ENCODE data around the gene OARD1. TPM values are rescaled to one million over a fixed set of nuclear protein-coding genes. Genes with fewer than 3 reads are reported as not detected.
A peak's percentile ranks its signal among the peaks of the same experiment; 100 is the strongest.

The OARD1 gene
- total and polyA plus RNA-seq, 2 experiments from 2014 or later: 31.2 to 46.4 TPM

DNA sequence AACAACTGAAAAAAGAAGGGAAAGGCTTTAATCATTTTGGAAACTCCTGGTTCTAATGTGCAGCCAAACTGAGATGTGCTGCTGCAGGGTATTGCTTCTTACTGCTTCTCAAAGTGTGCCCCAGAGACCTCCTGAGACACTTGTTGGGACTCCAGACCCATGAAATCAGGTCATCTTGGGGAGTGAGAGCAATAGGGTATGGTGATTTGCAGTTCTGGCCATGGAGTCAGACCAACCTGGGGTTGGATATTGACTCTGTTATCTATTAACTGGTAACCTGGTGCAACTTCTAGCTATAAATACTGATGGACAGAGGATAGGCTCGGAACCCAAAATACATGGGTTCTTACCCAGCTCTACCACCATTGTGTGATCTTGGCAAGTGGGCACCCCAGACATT is 26.1 kb downstream of the OARD1 start:
- peak overlapping the region; percentile 62 for H3K27ac ChIP-seq
- no peaks in the 10 kb centered on the region for H3K9me3 ChIP-seq (ENCODE audit: low read depth)
- H3K36me3 ChIP-seq (replicated peaks; ENCODE audit: insufficient read depth, low read depth): no peaks in the 10 kb centered on the region
- H4K20me1 ChIP-seq (ENCODE audit: insufficient read depth, poor library complexity, severe bottlenecking): no peaks in the 10 kb centered on the region
- H2AFZ ChIP-seq: no peak overlapping the region
- H3K79me2 ChIP-seq: no peaks in the 10 kb centered on the region
- peak overlapping the region; percentile 33 for H3K4me2 ChIP-seq
- no peak overlapping the region for H3K4me3 ChIP-seq
- H3K4me1 ChIP-seq (ENCODE audit: insufficient read depth): peaks cover 64% of the 10 kb centered on the region
- 71% methylated on average over 1 of the region's 1 CpG for WGBS (ENCODE audit: low lambda C conversion rate, missing lambda C conversion rate)
- H3K27me3 ChIP-seq: no peaks in the 10 kb centered on the region
- H3K9me2 ChIP-seq (replicated peaks; ENCODE audit: insufficient read depth): no peaks in the 10 kb centered on the region
- no peak for TF ChIP-seq EZH2 (IDR thresholded peaks at IDR 0.05; ENCODE audit: borderline replicate concordance)
- TF ChIP-seq, protein P1, sequence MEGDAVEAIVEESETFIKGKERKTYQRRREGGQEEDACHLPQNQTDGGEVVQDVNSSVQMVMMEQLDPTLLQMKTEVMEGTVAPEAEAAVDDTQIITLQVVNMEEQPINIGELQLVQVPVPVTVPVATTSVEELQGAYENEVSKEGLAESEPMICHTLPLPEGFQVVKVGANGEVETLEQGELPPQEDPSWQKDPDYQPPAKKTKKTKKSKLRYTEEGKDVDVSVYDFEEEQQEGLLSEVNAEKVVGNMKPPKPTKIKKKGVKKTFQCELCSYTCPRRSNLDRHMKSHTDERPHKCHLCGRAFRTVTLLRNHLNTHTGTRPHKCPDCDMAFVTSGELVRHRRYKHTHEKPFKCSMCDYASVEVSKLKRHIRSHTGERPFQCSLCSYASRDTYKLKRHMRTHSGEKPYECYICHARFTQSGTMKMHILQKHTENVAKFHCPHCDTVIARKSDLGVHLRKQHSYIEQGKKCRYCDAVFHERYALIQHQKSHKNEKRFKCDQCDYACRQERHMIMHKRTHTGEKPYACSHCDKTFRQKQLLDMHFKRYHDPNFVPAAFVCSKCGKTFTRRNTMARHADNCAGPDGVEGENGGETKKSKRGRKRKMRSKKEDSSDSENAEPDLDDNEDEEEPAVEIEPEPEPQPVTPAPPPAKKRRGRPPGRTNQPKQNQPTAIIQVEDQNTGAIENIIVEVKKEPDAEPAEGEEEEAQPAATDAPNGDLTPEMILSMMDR (IDR thresholded peaks at IDR 0.05; ENCODE audit: poor library complexity): no peak
- no peak for TF ChIP-seq EZH2phosphoT487 (IDR thresholded peaks at IDR 0.05; ENCODE audit: low read depth, severe bottlenecking, unreplicated experiment)
- no peak for DNase-seq (ENCODE audit: low spot score)

DNA sequence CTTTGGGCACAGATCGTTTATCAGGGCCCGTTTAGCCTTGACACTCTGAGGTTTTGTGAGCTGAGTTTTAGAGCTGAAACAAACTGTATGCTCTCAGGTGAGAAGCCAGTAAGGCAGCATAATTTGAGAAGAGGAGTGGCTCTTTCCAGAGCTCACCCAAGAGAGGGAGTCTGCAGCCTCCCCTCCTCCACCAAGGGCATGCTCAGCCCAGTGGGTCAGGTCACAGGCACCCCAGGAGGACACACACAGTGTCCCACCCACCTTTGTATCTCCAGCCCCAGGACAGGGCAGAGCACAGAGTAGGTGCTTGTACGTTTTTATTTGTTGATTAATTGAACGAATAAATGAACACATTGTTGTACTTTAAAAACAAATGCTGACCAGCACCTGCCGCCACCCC is 26.5 kb downstream of the OARD1 start:
- 63% methylated on average over 5 of the region's 5 CpGs for WGBS (ENCODE audit: low lambda C conversion rate, missing lambda C conversion rate)
- no peaks in the 10 kb centered on the region for H3K36me3 ChIP-seq (replicated peaks; ENCODE audit: insufficient read depth, low read depth)

DNA sequence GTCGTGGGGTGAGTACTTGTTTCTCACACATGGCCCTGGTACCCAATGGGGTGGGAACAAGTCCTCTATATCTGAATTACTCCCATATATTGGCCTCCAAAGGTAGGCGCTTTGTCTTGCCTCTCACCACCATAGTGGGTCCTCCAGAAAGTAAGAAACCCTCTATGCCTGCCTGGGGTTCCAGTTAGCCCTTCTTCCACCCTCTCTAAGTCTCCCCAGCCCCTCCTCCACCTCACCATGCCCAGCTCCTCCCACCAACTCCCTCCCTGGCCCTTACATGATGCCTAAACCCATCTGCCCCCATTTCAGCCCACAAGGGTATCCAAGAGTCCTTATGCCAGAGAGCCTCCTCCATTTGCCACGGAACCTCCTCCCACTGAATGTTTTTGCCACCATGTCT is 29.0 kb downstream of the OARD1 start:
- Histone ChIP-seq H3K27ac (no peak overlapping the region), H3K4me1 (ENCODE audit: insufficient read depth) (peaks cover 49% of the 10 kb centered on the region), H3K79me2 (peaks cover under 1% of the 10 kb centered on the region), H4K20me1 (ENCODE audit: insufficient read depth, poor library complexity, severe bottlenecking) (no peaks in the 10 kb centered on the region), H3K9me3 (ENCODE audit: low read depth) (no peaks in the 10 kb centered on the region), H3K9me2 (replicated peaks; ENCODE audit: insufficient read depth) (no peaks in the 10 kb centered on the region), H2AFZ (no peak overlapping the region), H3K36me3 (replicated peaks; ENCODE audit: insufficient read depth, low read depth) (no peaks in the 10 kb centered on the region), H3K4me3 (no peak overlapping the region), H3K27me3 (no peaks in the 10 kb centered on the region), H3K4me2 (no peak overlapping the region)
- TF ChIP-seq EZH2phosphoT487 (IDR thresholded peaks at IDR 0.05; ENCODE audit: low read depth, severe bottlenecking, unreplicated experiment) (no peak), EZH2 (IDR thresholded peaks at IDR 0.05; ENCODE audit: borderline replicate concordance) (no peak)
- TF ChIP-seq, protein P1 (IDR thresholded peaks at IDR 0.05; ENCODE audit: poor library complexity): no peak
- 85% methylated on average over 3 of the region's 3 CpGs for WGBS (ENCODE audit: low lambda C conversion rate, missing lambda C conversion rate)
- DNase-seq (ENCODE audit: low spot score): no peak

More for the DNA sequence above, 26.5 kb downstream of the OARD1 start:
- DNase-seq (ENCODE audit: low spot score): no peak
- Histone ChIP-seq H3K4me2 (peak overlapping the region; percentile 33), H4K20me1 (ENCODE audit: insufficient read depth, poor library complexity, severe bottlenecking) (no peaks in the 10 kb centered on the region), H3K79me2 (no peaks in the 10 kb centered on the region), H2AFZ (no peak overlapping the region), H3K27ac (peak overlapping the region; percentile 58), H3K4me3 (no peak overlapping the region), H3K4me1 (ENCODE audit: insufficient read depth) (peaks cover 64% of the 10 kb centered on the region), H3K9me2 (replicated peaks; ENCODE audit: insufficient read depth) (no peaks in the 10 kb centered on the region), H3K9me3 (ENCODE audit: low read depth) (no peaks in the 10 kb centered on the region), H3K27me3 (no peaks in the 10 kb centered on the region)
- TF ChIP-seq EZH2phosphoT487 (IDR thresholded peaks at IDR 0.05; ENCODE audit: low read depth, severe bottlenecking, unreplicated experiment) (no peak), EZH2 (IDR thresholded peaks at IDR 0.05; ENCODE audit: borderline replicate concordance) (no peak)
- TF ChIP-seq, protein P1 (IDR thresholded peaks at IDR 0.05; ENCODE audit: poor library complexity): no peak
